Activated T-cell treated with anti-CD3 and anti-CD28 coated beads for 1 hour (primary cell): ENCODE results near the gene DENND5B.
"Not testable (repeated sequence)": the region's sequence is repeated elsewhere in the genome, so short reads cannot be mapped to it uniquely, and the experiment has no call there.

Experiments used
- DNase-seq: peaks from one replicate; pipeline ENCODE4 v3.0.0-alpha.2; 2020; ENCODE audit warnings: low read depth

The DENND5B gene

GRCh38 chr12:31590642-31591379 is at the start of gene DENND5B:
DENND5B (minus strand) TSS chr12:31591136; CDS start chr12:31590832, 304 bp downstream.
- no peak for DNase-seq

GRCh38 chr12:31634620-31635019 is 43.7 kb upstream of the DENND5B start:
- DNase-seq = no peak

GRCh38 chr12:31633464-31633863 is 42.5 kb upstream of the DENND5B start:
- no peak for DNase-seq

- no peak for DNase-seq
These were observed 40.9 kb upstream of the DENND5B start for GRCh38 chr12:31631809-31632208.

GRCh38 chr12:31631023-31631724 is 40.2 kb upstream of the DENND5B start:
- DNase-seq = no peak

GRCh38 chr12:31629756-31630732 is 39.1 kb upstream of the DENND5B start:
- DNase-seq = no peak

GRCh38 chr12:31627456-31628054 is 36.6 kb upstream of the DENND5B start:
- DNase-seq = no peak

- DNase-seq = no peak
These were observed 35.5 kb upstream of the DENND5B start for GRCh38 chr12:31626270-31626995.

GRCh38 chr12:31622038-31622437 is 31.1 kb upstream of the DENND5B start:
- no peak for DNase-seq

- DNase-seq = no peak
These were observed 29.4 kb upstream of the DENND5B start for GRCh38 chr12:31620311-31620710.

- DNase-seq = no peak
These were observed 27.5 kb upstream of the DENND5B start for GRCh38 chr12:31618228-31619025.

GRCh38 chr12:31612819-31613218 is 21.9 kb upstream of the DENND5B start:
- no peak for DNase-seq

GRCh38 chr12:31608299-31608698 is 17.4 kb upstream of the DENND5B start:
- not testable (repeated sequence) for DNase-seq

GRCh38 chr12:31605531-31605930 is 14.6 kb upstream of the DENND5B start:
- DNase-seq = no peak

- no peak for DNase-seq
These were observed 12.6 kb upstream of the DENND5B start for GRCh38 chr12:31603546-31604009.

- DNase-seq = no peak
These were observed 9.8 kb upstream of the DENND5B start for GRCh38 chr12:31600750-31601149.

- no peak for DNase-seq
These were observed 9.3 kb upstream of the DENND5B start for GRCh38 chr12:31600252-31600651.

GRCh38 chr12:31599053-31599452 is 8.1 kb upstream of the DENND5B start:
- no peak for DNase-seq

- DNase-seq = no peak
These were observed 6.1 kb upstream of the DENND5B start for GRCh38 chr12:31597066-31597465.

GRCh38 chr12:31594681-31595080 is 3.7 kb upstream of the DENND5B start:
- no peak for DNase-seq
